GM19438 (cell line): ENCODE measurements around the gene TTC21B.

Experiments
- ATAC-seq: cut with Tn5 transposase; IDR thresholded peaks from one replicate; pipeline ENCODE4 v1.9.1; 2021; ENCODE audit warnings: low read depth; ENCODE audit not compliant: unreplicated experiment

The TTC21B gene

GRCh38 chr2:165927353-165927752 is 26.2 kb downstream of the TTC21B start:
- ATAC-seq, result no peak

GRCh38 chr2:165924946-165925345 is 28.6 kb downstream of the TTC21B start:
- no peak for ATAC-seq

- no peak for ATAC-seq
Measured at GRCh38 chr2:165920748-165921147, 32.8 kb downstream of the TTC21B start.

- ATAC-seq, result no peak
Measured at GRCh38 chr2:165913636-165914035, 39.9 kb downstream of the TTC21B start.

- no peak for ATAC-seq
Measured at GRCh38 chr2:165911981-165912380, 41.6 kb downstream of the TTC21B start.

GRCh38 chr2:165911231-165911630 is 42.3 kb downstream of the TTC21B start:
- no peak for ATAC-seq

- no peak for ATAC-seq
Measured at GRCh38 chr2:165909466-165909865, 44.1 kb downstream of the TTC21B start.

- ATAC-seq, result no peak
Measured at GRCh38 chr2:165905854-165906253, 47.7 kb downstream of the TTC21B start.

- ATAC-seq, result no peak
Measured at GRCh38 chr2:165905269-165905668, 48.3 kb downstream of the TTC21B start.

- ATAC-seq, result no peak
Measured at GRCh38 chr2:165904432-165904831, 49.1 kb downstream of the TTC21B start.

GRCh38 chr2:165903406-165903805 is 50.2 kb downstream of the TTC21B start:
- ATAC-seq, result no peak

GRCh38 chr2:165902934-165903333 is 50.6 kb downstream of the TTC21B start:
- ATAC-seq, result no peak

- ATAC-seq, result no peak
Measured at GRCh38 chr2:165901620-165902298, 51.8 kb downstream of the TTC21B start.

- no peak for ATAC-seq
Measured at GRCh38 chr2:165899311-165899710, 54.3 kb downstream of the TTC21B start.

GRCh38 chr2:165898381-165898780 is 55.2 kb downstream of the TTC21B start:
- ATAC-seq, result no peak

- ATAC-seq, result peak; percentile 47
Measured at GRCh38 chr2:165897726-165898125, 55.9 kb downstream of the TTC21B start.

- no peak for ATAC-seq
Measured at GRCh38 chr2:165897074-165897473, 56.5 kb downstream of the TTC21B start.

GRCh38 chr2:165895974-165896373 is 57.6 kb downstream of the TTC21B start:
- peak; percentile 91 for ATAC-seq

GRCh38 chr2:165893556-165893955 is 60.0 kb downstream of the TTC21B start:
- ATAC-seq, result no peak

GRCh38 chr2:165892526-165892925 is 61.0 kb downstream of the TTC21B start:
- ATAC-seq, result no peak

GRCh38 chr2:165891943-165892342 is 61.6 kb downstream of the TTC21B start:
- no peak for ATAC-seq

- ATAC-seq, result no peak
Measured at GRCh38 chr2:165891345-165891744, 62.2 kb downstream of the TTC21B start.

GRCh38 chr2:165889798-165890197 is 63.8 kb downstream of the TTC21B start:
- ATAC-seq, result no peak
